ENCODE data around the gene ERBB4.
"Not testable (repeated sequence)": the region's sequence is repeated elsewhere in the genome, so short reads cannot be mapped to it uniquely, and the experiment has no call there.

The ERBB4 gene

DNA sequence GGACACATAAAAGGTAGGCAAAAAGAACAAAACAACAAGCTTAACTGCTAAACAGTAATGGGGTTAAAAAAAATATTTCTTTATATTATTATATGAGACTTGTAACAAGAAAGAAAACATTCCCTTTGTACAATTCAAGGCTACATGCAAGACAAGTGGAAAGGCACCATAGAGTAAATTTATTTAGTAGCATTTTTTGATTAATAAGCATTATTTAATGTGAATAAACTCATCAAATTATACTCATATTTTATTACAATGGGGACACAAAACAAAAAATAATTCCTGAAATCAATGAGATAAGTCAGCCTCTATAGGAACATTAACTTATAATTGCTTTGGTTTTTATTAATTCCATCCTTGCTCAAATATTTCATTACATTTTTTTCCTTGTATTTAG lies 809.2 kb downstream of the ERBB4 start:
- Mint-ChIP-seq H3K27me3 (no peaks in the 10 kb centered on the region), H3K9me3 (ENCODE audit: low read depth) (no peaks in the 10 kb centered on the region), H3K36me3 (no peaks in the 10 kb centered on the region), H3K4me3 (no peak overlapping the region), H3K4me1 (ENCODE audit: low read depth) (no peaks in the 10 kb centered on the region), H3K27ac (no peak overlapping the region)

DNA sequence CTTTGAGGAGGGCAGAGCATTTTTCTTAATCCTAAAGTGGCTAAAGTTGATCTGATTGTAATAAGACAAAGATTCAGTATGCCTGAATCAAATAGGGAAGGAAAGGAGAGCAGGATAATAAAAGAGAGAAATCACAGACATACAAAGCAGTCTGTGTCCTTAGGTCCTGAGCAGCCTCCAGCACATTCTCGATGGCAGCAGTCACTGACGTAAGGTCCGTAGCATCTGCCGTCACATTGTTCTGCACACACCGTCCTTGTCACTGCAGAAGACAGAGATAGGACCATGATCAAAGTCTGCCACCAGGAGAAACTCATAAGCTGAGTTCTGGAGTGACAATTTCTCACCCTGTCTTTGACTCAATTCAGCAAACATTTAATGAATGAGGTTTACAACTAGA lies 813.7 kb downstream of the ERBB4 start:
- Mint-ChIP-seq H3K27me3 (no peaks in the 10 kb centered on the region), H3K27ac (no peak overlapping the region), H3K4me3 (no peak overlapping the region), H3K9me3 (ENCODE audit: low read depth) (no peaks in the 10 kb centered on the region), H3K36me3 (no peaks in the 10 kb centered on the region), H3K4me1 (ENCODE audit: low read depth) (no peaks in the 10 kb centered on the region)

DNA sequence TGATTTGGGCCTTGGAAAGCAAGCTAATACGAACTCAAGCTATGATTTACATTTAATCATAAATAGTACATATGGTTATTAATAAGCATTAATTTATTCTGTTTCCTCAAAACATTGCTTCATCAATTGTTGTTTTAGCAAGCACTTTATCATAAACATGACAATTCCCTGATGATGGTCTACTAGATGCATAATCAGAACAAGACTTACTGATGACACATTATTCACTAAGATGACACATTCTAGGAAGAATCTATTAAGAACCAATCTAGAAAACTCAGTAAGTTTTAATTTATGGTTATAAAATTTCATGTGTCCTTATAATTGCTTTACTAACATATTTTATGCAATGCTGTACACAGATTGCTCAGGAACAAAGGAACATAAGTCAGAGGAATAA lies 815.2 kb downstream of the ERBB4 start:
- Mint-ChIP-seq H3K36me3 (no peaks in the 10 kb centered on the region), H3K4me1 (ENCODE audit: low read depth) (no peaks in the 10 kb centered on the region), H3K9me3 (ENCODE audit: low read depth) (no peaks in the 10 kb centered on the region), H3K27me3 (no peaks in the 10 kb centered on the region), H3K27ac (no peak overlapping the region), H3K4me3 (no peak overlapping the region)

DNA sequence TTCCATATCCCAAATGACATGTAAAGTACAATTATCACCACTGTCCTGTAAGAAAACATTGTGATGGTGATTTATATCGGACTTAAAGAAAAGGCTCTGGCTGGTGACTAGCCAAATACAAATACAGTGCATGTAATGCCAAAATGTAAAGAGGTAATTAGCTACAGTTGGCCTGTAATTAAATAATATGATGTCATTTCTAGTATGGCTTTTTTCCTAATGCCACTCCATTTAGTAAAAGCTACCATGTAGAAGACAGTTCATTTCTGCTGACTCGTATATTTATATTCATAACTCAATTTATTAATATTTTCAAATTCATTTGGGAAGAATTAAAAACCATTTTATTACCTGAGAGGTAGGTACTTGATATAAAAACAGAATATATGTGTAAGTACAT lies 815.7 kb downstream of the ERBB4 start:
- Mint-ChIP-seq H3K4me3 (no peak overlapping the region), H3K9me3 (ENCODE audit: low read depth) (no peaks in the 10 kb centered on the region), H3K36me3 (no peaks in the 10 kb centered on the region), H3K27ac (no peak overlapping the region), H3K4me1 (ENCODE audit: low read depth) (no peaks in the 10 kb centered on the region), H3K27me3 (no peaks in the 10 kb centered on the region)

DNA sequence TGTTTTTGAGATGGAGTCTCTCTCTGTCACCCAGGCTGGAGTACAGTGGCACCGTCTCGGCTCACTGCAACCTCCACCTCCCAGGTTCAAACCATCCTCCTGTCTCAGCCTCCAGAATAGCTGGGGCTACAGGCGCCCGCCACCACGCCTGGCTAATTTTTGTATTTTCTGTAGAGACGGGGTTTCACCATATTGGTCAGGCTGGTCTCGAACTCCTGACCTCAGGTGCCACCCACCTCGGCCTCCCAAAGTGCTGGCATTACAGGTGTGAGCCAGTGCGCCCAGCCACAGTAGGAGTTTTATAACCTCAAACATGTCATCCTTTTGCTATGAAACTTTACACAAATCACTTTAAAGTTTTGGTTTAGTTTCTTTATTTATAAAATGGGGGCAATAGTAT lies 816.7 kb downstream of the ERBB4 start:
- H3K4me3 Mint-ChIP-seq; H3K4me1 Mint-ChIP-seq (ENCODE audit: low read depth); H3K36me3 Mint-ChIP-seq; H3K9me3 Mint-ChIP-seq (ENCODE audit: low read depth); H3K27me3 Mint-ChIP-seq; H3K27ac Mint-ChIP-seq: not testable (repeated sequence)

DNA sequence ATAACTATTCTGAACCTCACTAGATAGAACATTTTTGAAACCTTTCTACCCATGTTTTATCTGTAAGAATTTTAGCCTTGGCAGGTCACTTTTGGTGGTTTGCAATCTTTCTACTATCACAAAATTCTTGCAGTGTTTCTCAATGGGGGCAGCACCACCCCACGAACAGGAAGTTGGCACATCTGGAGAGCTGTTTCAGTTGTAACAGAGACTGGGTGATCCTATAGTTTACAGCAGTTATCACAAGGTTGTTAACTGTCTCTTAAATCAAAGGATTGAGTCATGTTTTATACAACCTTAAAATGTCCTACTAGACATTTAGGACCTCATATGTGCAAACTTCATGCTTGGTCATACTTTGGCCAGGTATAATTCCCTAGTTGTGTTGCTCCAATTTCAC lies 829.2 kb downstream of the ERBB4 start:
- Mint-ChIP-seq H3K27me3 (no peaks in the 10 kb centered on the region), H3K9me3 (ENCODE audit: low read depth) (no peaks in the 10 kb centered on the region), H3K4me1 (ENCODE audit: low read depth) (no peaks in the 10 kb centered on the region), H3K27ac (no peak overlapping the region), H3K36me3 (no peaks in the 10 kb centered on the region), H3K4me3 (no peak overlapping the region)

DNA sequence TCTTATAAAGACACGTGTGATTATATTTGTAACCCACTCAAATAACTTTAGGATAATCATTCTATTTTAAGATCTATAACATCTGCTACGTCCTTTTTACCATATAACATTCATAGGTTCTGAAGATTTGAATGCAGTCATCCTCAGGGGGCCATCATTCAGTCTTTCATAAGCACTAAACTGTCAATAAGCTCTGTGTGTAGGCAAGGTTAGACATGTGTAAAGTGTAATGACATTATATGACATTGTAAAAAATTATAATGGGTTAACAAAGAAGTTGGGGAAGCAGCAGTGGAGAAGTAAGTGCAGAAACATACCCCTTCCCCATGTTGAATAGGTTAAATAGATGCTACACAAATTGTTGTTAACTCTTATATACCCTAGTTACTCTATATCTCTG lies 845.9 kb downstream of the ERBB4 start:
- no peak overlapping the region for H3K4me3 Mint-ChIP-seq
- H3K27ac Mint-ChIP-seq: no peak overlapping the region
- H3K9me3 Mint-ChIP-seq (ENCODE audit: low read depth): no peaks in the 10 kb centered on the region
- H3K36me3 Mint-ChIP-seq: no peaks in the 10 kb centered on the region
- no peaks in the 10 kb centered on the region for H3K4me1 Mint-ChIP-seq (ENCODE audit: low read depth)
- no peaks in the 10 kb centered on the region for H3K27me3 Mint-ChIP-seq

DNA sequence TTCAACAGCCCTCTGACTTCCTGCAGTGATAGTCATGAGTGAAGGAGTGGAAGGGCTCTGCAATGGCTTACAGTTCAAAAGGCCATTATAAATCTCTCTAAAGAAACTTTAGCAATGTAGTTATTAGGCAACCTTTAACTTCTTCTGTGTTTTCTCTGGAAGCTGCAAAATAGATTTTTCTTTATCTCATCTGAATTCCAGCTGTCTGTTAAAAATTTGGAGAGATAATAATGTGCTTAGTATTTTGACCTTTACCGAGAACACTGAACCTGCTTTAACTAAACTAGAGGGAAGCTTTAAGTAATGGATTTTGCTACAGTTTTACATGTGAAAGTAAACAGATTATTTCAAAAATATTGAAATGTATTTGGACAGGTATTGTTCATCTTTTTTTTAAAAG lies 847.9 kb downstream of the ERBB4 start:
- Mint-ChIP-seq H3K9me3 (ENCODE audit: low read depth) (no peaks in the 10 kb centered on the region), H3K4me1 (ENCODE audit: low read depth) (no peaks in the 10 kb centered on the region), H3K27ac (no peak overlapping the region), H3K27me3 (no peaks in the 10 kb centered on the region), H3K36me3 (no peaks in the 10 kb centered on the region), H3K4me3 (no peak overlapping the region)

DNA sequence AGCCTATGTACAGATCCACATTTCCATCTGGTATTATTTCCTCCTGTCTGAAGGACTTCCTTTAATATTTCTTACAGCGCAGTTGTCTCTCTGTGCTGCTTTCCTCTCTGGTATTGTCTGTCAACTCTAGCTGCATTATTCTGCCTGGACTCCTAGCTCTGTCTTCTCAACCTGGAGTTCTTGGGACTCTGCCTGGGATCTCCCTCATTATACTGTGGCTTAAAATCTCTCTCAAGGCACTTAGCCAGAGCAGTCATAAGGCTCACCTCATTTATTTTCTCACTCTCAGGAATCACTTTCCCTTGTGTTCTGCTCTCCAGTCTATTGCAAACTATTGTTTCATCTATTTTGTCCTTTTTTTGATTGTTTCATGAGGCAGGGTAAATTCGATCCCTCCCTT lies 850.4 kb downstream of the ERBB4 start:
- Mint-ChIP-seq H3K27me3 (no peaks in the 10 kb centered on the region), H3K4me3 (no peak overlapping the region), H3K36me3 (no peaks in the 10 kb centered on the region), H3K27ac (no peak overlapping the region), H3K4me1 (ENCODE audit: low read depth) (no peaks in the 10 kb centered on the region), H3K9me3 (ENCODE audit: low read depth) (peaks cover 2% of the 10 kb centered on the region)

DNA sequence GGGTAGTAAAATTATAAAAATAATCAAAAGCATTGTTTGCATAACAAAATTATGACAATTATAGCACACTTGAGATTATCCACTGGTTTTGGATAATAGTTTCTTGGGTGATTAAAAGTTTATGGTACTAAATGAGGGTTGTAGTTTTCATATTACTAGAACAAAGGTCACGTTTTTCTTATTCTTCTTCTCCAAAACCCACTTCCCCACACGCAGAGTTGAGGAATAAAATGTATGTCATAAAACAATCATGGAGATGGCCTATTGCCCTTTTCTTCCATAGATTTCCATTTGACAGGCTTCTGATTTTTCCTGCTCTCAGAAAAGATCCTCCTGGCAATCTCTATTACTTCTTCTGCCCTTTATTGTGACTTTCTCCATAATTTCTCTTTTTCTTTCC lies 863.9 kb downstream of the ERBB4 start:
- H3K27me3 Mint-ChIP-seq: no peaks in the 10 kb centered on the region
- no peak overlapping the region for H3K27ac Mint-ChIP-seq
- no peaks in the 10 kb centered on the region for H3K4me1 Mint-ChIP-seq (ENCODE audit: low read depth)
- H3K36me3 Mint-ChIP-seq: no peaks in the 10 kb centered on the region
- H3K4me3 Mint-ChIP-seq: no peak overlapping the region
- peaks cover 9% of the 10 kb centered on the region for H3K9me3 Mint-ChIP-seq (ENCODE audit: low read depth)

DNA sequence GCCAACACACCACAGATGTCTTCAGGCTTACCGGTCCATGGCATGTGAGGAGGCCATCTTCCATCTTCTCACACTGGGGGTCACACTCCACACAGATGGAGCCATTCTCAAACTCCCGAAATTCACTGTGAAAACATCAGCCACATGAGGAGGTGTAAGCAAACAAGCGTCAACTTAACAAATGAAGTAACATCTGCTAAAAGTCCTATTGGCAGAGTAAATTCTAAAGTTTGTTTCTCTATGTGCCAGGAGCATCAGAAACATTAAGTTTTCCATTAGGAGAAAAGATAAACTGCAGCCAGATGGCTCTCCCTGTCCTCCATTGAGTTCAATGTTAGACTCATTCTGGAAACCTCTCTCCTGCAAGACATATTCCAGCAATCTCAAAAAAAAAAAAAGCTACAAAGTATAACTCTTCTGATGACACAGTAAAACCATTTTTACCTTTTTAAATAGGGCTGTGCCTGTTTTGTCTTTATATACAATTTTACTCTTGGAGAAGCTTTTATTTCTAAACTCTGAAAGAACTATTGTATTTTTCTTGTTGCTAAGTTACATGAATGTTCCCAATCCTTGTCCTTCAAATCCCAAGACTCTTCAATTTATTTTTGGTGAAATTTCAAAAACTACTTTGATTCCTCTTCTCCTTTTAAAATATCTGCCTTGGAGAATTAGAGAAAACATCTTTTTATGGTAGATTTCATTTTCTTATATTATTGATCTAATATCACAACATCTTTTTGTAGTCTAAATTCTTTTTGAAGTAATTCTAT lies 865.3 kb downstream of the ERBB4 start:
- Mint-ChIP-seq H3K36me3 (no peaks in the 10 kb centered on the region), H3K9me3 (ENCODE audit: low read depth) (peaks cover 4% of the 10 kb centered on the region), H3K4me3 (no peak overlapping the region), H3K27me3 (no peaks in the 10 kb centered on the region), H3K27ac (no peak overlapping the region), H3K4me1 (ENCODE audit: low read depth) (no peaks in the 10 kb centered on the region)

DNA sequence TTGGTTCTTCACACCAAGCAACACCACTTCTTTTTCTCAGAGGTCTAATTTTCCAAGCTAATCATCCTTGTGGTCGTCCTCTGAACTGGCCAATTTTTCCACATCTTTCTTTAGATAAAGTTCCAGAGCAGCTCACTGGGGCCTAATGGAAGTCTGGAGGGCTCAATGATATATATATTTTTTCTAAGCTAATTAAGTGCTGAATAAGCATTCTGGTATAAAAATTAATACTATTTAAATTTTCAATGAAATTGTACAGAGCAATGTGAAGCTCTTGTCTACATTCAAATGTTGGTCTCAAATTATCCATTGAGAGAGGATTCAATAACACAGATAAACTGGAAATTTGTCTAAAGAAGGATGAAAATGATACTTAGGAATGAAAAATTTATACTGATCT lies 866.6 kb downstream of the ERBB4 start:
- Mint-ChIP-seq H3K4me1 (ENCODE audit: low read depth) (no peaks in the 10 kb centered on the region), H3K27me3 (no peaks in the 10 kb centered on the region), H3K4me3 (no peak overlapping the region), H3K9me3 (ENCODE audit: low read depth) (peaks cover 4% of the 10 kb centered on the region), H3K27ac (no peak overlapping the region), H3K36me3 (no peaks in the 10 kb centered on the region)

DNA sequence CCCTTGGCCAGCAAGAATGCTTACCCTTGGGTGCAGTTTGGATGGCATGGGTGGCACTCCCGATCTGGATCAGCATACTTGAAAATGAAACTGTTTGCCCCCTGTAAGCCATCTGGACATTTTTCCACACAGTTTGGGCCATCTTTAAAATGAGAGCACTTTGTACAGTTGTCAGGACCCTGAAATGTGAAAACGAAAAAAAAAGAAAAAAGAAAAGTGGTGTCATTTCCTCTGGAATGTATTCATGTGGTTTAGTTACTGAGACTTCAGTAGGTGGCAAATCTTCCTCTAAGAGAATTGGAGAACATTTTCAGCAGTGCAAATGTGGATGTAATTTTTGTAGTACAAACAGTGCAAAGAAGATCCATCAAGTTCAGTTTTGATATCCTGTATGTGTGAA lies 873.3 kb downstream of the ERBB4 start:
- H3K4me1 Mint-ChIP-seq (ENCODE audit: low read depth): no peaks in the 10 kb centered on the region
- H3K27me3 Mint-ChIP-seq: no peaks in the 10 kb centered on the region
- H3K36me3 Mint-ChIP-seq: no peaks in the 10 kb centered on the region
- no peak overlapping the region for H3K4me3 Mint-ChIP-seq
- H3K9me3 Mint-ChIP-seq (ENCODE audit: low read depth): no peaks in the 10 kb centered on the region
- no peak overlapping the region for H3K27ac Mint-ChIP-seq

DNA sequence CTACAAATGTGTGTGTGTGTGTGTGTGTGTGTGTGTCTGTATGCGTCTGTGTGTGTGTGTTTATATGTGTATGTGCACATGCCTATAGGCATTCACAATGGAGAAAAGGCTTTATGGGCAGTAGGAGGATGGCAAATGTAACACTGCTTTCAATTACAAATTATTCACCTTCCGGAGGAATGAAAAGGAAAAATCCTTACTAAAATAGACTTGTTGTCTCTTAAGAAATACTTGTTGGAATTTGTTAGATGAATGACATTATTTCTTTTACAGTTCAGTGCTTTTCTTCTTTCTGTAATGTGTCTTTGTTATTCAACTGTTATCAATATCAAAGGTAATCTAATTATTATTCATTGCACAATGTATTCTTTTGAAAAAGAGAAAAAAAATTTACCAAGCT lies 874.3 kb downstream of the ERBB4 start:
- no peaks in the 10 kb centered on the region for H3K9me3 Mint-ChIP-seq (ENCODE audit: low read depth)
- H3K27me3 Mint-ChIP-seq: no peaks in the 10 kb centered on the region
- no peak overlapping the region for H3K27ac Mint-ChIP-seq
- H3K4me1 Mint-ChIP-seq (ENCODE audit: low read depth): no peaks in the 10 kb centered on the region
- no peaks in the 10 kb centered on the region for H3K36me3 Mint-ChIP-seq
- H3K4me3 Mint-ChIP-seq: no peak overlapping the region

DNA sequence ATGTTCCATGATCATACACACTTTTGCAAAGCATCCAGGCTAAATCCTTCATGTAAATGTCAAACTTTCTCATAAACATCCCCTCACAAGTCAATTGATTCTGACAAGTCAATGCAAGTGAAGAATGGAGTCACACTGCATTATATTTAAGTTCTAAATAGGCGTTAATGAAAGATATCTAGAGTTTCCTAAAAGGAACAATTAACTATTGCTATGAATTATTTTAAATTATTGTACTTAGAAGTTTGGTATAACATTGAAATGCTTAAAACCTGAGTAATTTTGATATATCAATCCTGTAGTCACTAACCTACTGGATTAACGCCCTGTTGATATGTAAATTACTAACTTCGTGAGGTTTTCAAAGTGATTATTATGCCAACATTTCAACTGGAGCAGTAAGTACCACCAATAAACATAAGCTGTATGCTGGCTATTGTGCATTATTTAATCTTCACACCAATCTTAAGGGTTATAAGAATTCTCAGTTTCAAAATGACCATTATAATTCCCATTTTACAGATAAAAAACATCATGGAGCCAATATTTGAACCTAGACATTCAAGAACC lies 884.3 kb downstream of the ERBB4 start:
- no peak overlapping the region for H3K4me3 Mint-ChIP-seq
- peaks cover 5% of the 10 kb centered on the region for H3K9me3 Mint-ChIP-seq (ENCODE audit: low read depth)
- H3K27ac Mint-ChIP-seq: no peak overlapping the region
- H3K36me3 Mint-ChIP-seq: no peaks in the 10 kb centered on the region
- no peaks in the 10 kb centered on the region for H3K4me1 Mint-ChIP-seq (ENCODE audit: low read depth)
- no peaks in the 10 kb centered on the region for H3K27me3 Mint-ChIP-seq

DNA sequence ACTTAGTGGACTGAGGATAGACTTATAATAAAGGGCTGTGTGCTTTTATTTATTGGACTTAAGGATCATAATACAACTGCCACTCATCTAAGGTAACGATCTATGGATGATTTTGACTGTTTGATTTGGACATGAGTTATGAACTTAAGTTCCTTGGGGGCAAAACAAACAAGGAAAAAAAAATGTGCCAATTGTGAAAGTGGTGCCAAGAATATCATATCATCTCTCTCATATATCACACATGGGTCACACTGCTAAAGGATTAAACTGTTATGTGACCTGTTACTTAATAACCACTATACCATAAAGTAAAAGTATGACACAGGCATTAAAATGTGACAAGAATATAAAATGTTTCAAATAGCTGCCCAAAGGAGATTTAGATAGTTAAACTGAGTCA lies 886.3 kb downstream of the ERBB4 start:
- Mint-ChIP-seq H3K27me3 (no peaks in the 10 kb centered on the region), H3K27ac (no peak overlapping the region), H3K9me3 (ENCODE audit: low read depth) (peaks cover 5% of the 10 kb centered on the region), H3K36me3 (no peaks in the 10 kb centered on the region), H3K4me1 (ENCODE audit: low read depth) (no peaks in the 10 kb centered on the region), H3K4me3 (no peak overlapping the region)
